IMR-90 (cell line): ENCODE data around the gene ZDHHC1. TPM values are rescaled to one million over a fixed set of nuclear protein-coding genes. Genes with fewer than 3 reads are reported as not detected.
A peak's percentile ranks its signal among the peaks of the same experiment; 100 is the strongest.

ENCODE experiments used
- ATAC-seq: fragments of 200-7000 bp; cut with Tn5 transposase; 2 replicates; pipeline ENCODE4 v1.9.1; 2020; ENCODE audit warnings: low read depth, mild to moderate bottlenecking, moderate library complexity
- BruUV-seq: library from RNA; stranded (reverse); fragments of 400-500 nt; replicated peaks from 2 replicates; lab custom pipeline; 2021; lab: Mats Ljungman, UMichigan
- CTCF ChIA-PET: fragments of 300-600 bp; formaldehyde crosslinking; extraction: SDS; loops from one replicate; lab custom pipeline; 2021; ENCODE audit warnings: antibody characterized with exemption; lab: Yijun Ruan, JAX
- POLR2A ChIA-PET: fragments of 300-600 bp; sonication (Branson Sonifier 250); formaldehyde crosslinking; loops from one replicate; lab custom pipeline; 2022; ENCODE audit warnings: antibody characterized with exemption; ENCODE audit not compliant: unreplicated experiment; lab: Charles Lee
- DNase-seq: peaks from one replicate; pipeline ENCODE4 v3.0.0; 2013
- H2AFZ ChIP-seq: replicated peaks from 2 replicates; pipeline ENCODE3; 2013; ENCODE audit warnings: low read length, mild to moderate bottlenecking; ENCODE audit not compliant: poor library complexity
- H2AK5ac ChIP-seq: 2 replicates; pipeline ENCODE4 v1.6.1; 2013; ENCODE audit warnings: low read depth, low read length, inconsistent platforms
- H2AK9ac ChIP-seq: replicated peaks from 2 replicates; pipeline ENCODE3; 2013; ENCODE audit warnings: mild to moderate bottlenecking, low read depth, low read length, moderate library complexity; ENCODE audit not compliant: poor library complexity
- H2BK120ac ChIP-seq: 2 replicates; pipeline ENCODE4 v1.6.1; 2013; ENCODE audit warnings: low read depth, low read length, inconsistent platforms
- H2BK15ac ChIP-seq: 3 replicates; pipeline ENCODE4 v1.6.1; 2013; ENCODE audit warnings: low read depth, low read length, inconsistent platforms
- H2BK20ac ChIP-seq: 2 replicates; pipeline ENCODE4 v1.6.1; 2013; ENCODE audit warnings: low read depth, mild to moderate bottlenecking, inconsistent platforms, low read length, moderate library complexity
- H2BK5ac ChIP-seq: 2 replicates; pipeline ENCODE4 v1.6.1; 2013; ENCODE audit warnings: mild to moderate bottlenecking, low read depth, low read length, inconsistent platforms; ENCODE audit not compliant: poor library complexity, severe bottlenecking
- H3K14ac ChIP-seq: replicated peaks from 2 replicates; pipeline ENCODE4 v1.6.1; 2013; ENCODE audit warnings: low read depth, low read length, inconsistent platforms
- H3K18ac ChIP-seq: 2 replicates; pipeline ENCODE4 v1.6.1; 2013; ENCODE audit warnings: low read depth, low read length, control low read depth
- H3K23ac ChIP-seq: 2 replicates; pipeline ENCODE4 v1.6.1; 2013; ENCODE audit warnings: low read depth, low read length, inconsistent platforms
- H3K27ac ChIP-seq: 2 replicates; pipeline ENCODE4 v1.5.1; 2013; ENCODE audit warnings: mild to moderate bottlenecking, control low read depth, low read length; ENCODE audit not compliant: insufficient read depth
- H3K27me3 ChIP-seq: 2 replicates; pipeline ENCODE4 v1.6.1; 2013; ENCODE audit warnings: low read length; ENCODE audit not compliant: control insufficient read depth, insufficient read depth
- H3K36me3 ChIP-seq: 2 replicates; pipeline ENCODE4 v1.6.1; 2013; ENCODE audit warnings: low read length, mixed read lengths; ENCODE audit not compliant: control insufficient read depth, insufficient read depth
- H3K4ac ChIP-seq: 2 replicates; pipeline ENCODE4 v1.6.1; 2013; ENCODE audit warnings: low read depth, low read length, inconsistent platforms
- H3K4me1 ChIP-seq: 2 replicates; pipeline ENCODE4 v1.6.1; 2013; ENCODE audit warnings: low read length, mixed read lengths; ENCODE audit not compliant: control insufficient read depth, insufficient read depth
- H3K4me2 ChIP-seq: 2 replicates; pipeline ENCODE4 v1.6.1; 2013; ENCODE audit warnings: low read depth, mild to moderate bottlenecking, control low read depth, low read length, moderate library complexity
- H3K4me3 ChIP-seq: 2 replicates; pipeline ENCODE4 v1.5.1; 2013; ENCODE audit warnings: low read depth, mild to moderate bottlenecking, control low read depth, low read length, moderate library complexity; ENCODE audit not compliant: insufficient read depth
- H3K56ac ChIP-seq: 2 replicates; pipeline ENCODE4 v1.6.1; 2013; ENCODE audit warnings: low read length, inconsistent platforms; ENCODE audit not compliant: insufficient read depth; ENCODE audit errors: extremely low read depth
- H3K79me1 ChIP-seq, 2 experiments: 2 replicates each; pipeline ENCODE4 v1.6.1; 2013; ENCODE audit warnings: low read length in 2 of 2, inconsistent platforms in 1 of 2, low read depth in 1 of 2
- H3K9ac ChIP-seq: 2 replicates; pipeline ENCODE4 v1.6.1; 2013; ENCODE audit warnings: low read depth, low read length, control low read depth
- H3K9me1 ChIP-seq: 2 replicates; pipeline ENCODE4 v1.6.1; 2013; ENCODE audit warnings: low read length, inconsistent platforms; ENCODE audit not compliant: insufficient read depth
- H3K9me3 ChIP-seq: 2 replicates; pipeline ENCODE4 v1.6.1; 2013; ENCODE audit warnings: low read length; ENCODE audit not compliant: control insufficient read depth, insufficient read depth
- H4K20me1 ChIP-seq: 2 replicates; pipeline ENCODE4 v1.6.1; 2013; ENCODE audit warnings: low read length, inconsistent platforms; ENCODE audit not compliant: insufficient read depth
- H4K5ac ChIP-seq: 2 replicates; pipeline ENCODE4 v1.6.1; 2013; ENCODE audit warnings: mild to moderate bottlenecking, low read depth, low read length, control low read depth
- H4K8ac ChIP-seq, 2 experiments: 2 replicates each; pipeline ENCODE4 v1.6.1; 2013; ENCODE audit warnings: low read depth in 2 of 2, low read length in 2 of 2, control low read depth in 1 of 2, inconsistent platforms in 1 of 2
- H4K91ac ChIP-seq: 2 replicates; pipeline ENCODE4 v1.6.1; 2013; ENCODE audit warnings: low read depth, low read length, inconsistent platforms; ENCODE audit not compliant: insufficient read depth
- MAFK ChIP-seq: IDR thresholded peaks from 2 replicates; pipeline ENCODE4 v1.6.1; 2012; ENCODE audit warnings: low read depth, low read length, improper control_type of control experiment
- MAZ ChIP-seq: IDR thresholded peaks from 2 replicates; pipeline ENCODE4 v1.6.1; 2012; ENCODE audit warnings: low read depth, mild to moderate bottlenecking, low read length, improper control_type of control experiment, moderate library complexity, borderline replicate concordance
- NFE2L2 ChIP-seq: fragments of 150-350 bp; IDR thresholded peaks from 2 replicates; pipeline ENCODE4 v1.6.1; 2016; ENCODE audit warnings: low read depth, mild to moderate bottlenecking, low read length
- POLR2A ChIP-seq: IDR thresholded peaks from 2 replicates; pipeline ENCODE4 v1.6.1; 2012; ENCODE audit warnings: mild to moderate bottlenecking, low read depth, low read length
- RAD21 ChIP-seq: IDR thresholded peaks from 2 replicates; pipeline ENCODE4 v1.6.1; 2012; ENCODE audit warnings: low read length, improper control_type of control experiment
- RCOR1 ChIP-seq: IDR thresholded peaks from 2 replicates; pipeline ENCODE4 v1.6.1; 2012; ENCODE audit warnings: mild to moderate bottlenecking, low read length, improper control_type of control experiment; ENCODE audit not compliant: insufficient replicate concordance
- RFX5 ChIP-seq: IDR thresholded peaks from 2 replicates; pipeline ENCODE4 v1.8.0; 2012; ENCODE audit warnings: low read depth, mild to moderate bottlenecking, low read length, moderate library complexity
- SMC3 ChIP-seq: fragments of 150-350 bp; IDR thresholded peaks from 2 replicates; pipeline ENCODE4 v1.6.1; 2016; ENCODE audit warnings: low read depth, mild to moderate bottlenecking, antibody characterized with exemption, low read length, moderate library complexity
- WGBS, 2 experiments: methylation state at CpG; one replicate each; pipeline versions ENCODE4 v1.1.5 to v1.1.7; 2013; ENCODE audit warnings: missing lambda C conversion rate in 2 of 2; ENCODE audit not compliant: insufficient read length in 1 of 2; ENCODE audit errors: extremely low coverage in 2 of 2; 5-methylcytosine and 5-hydroxymethylcytosine counted together
- dilution Hi-C: fragments of 300-500 bp; cut with HindIII; formaldehyde crosslinking; loops from one replicate; pipeline ENCODE4 v1.14.3; 2018; ENCODE audit warnings: low sequenced_read_pairs; ENCODE audit not compliant: unreplicated experiment
- in situ Hi-C: fragments of 300-500 bp; cut with MboI; formaldehyde crosslinking; loops from 3 replicates; pipeline ENCODE4 v1.14.3; 2019; ENCODE audit warnings: low sequenced_read_pairs, inconsistent platforms, mixed read lengths
- intact Hi-C: fragments of 100-400 bp; cut with micrococcal nuclease; formaldehyde crosslinking; loops from 2 replicates; pipeline ENCODE4 v1.10.0; 2022
- polyA plus RNA-seq, 3 experiments: library from polyadenylated mRNA; depleted of rRNA; stranded (reverse); fragments of >200 nt; gene quantifications; 2 replicates each; pipeline ENCODE4 v1.2.3, GENCODE V29; 2012; ENCODE audit warnings: low replicate concordance in 1 of 3
- total RNA-seq: library from RNA; depleted of rRNA; stranded (reverse); fragments of >200 nt; gene quantifications from 2 replicates; pipeline ENCODE4 v1.2.3, GENCODE V29; 2012

The ZDHHC1 gene
- total and polyA plus RNA-seq, 2 of the 4 experiments (the other 2 are of a cell fraction): 2.0 to 5.9 TPM

DNA sequence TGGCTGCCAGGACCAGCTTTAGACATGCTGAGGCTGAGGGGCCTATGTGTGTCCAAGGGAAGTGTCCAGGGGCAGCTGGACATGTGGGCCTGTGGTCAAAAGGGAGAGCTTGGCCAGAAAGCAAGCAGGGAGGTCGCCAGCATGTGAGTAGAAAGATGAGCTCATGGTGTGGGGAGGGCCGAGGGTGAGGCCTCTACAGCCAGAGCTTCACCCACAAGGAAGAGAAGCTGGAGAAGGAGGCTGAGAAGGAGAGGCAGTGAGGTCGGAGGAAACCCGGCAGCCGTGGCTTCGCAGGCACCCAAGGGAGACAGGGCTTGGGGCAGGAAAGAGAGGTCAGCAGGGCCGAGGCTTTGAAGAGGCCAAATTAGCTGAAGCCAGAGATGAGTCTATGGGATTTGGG is 10.7 kb upstream of the ZDHHC1 start:
- no peak overlapping the region for H3K27ac ChIP-seq
- in situ Hi-C loops: no loop called here
- no TSS peak for BruUV-seq

More for the DNA sequence above, 10.7 kb upstream of the ZDHHC1 start:
- H2BK20ac ChIP-seq: no peak overlapping the region
- no peaks in the 10 kb centered on the region for H3K79me1 ChIP-seq
- H4K20me1 ChIP-seq: peaks cover 10% of the 10 kb centered on the region; the same call in 1 of the 2 replicates
- H3K4ac ChIP-seq: no peak overlapping the region
- no peaks in the 10 kb centered on the region for H3K9me3 ChIP-seq
- WGBS, 2 experiments: 65% methylated on average over 6 of the region's 7 CpGs; no CpG with 5 or more reads in 1 of the 2 experiments
- H3K4me3 ChIP-seq: no peak overlapping the region
- peaks cover 5% of the 10 kb centered on the region; the same call in 1 of the 2 replicates for H3K4me1 ChIP-seq
- no peak overlapping the region for H3K4me2 ChIP-seq
- dilution Hi-C loops: no loop called here
- no peak overlapping the region for H2BK120ac ChIP-seq
- no peak for DNase-seq
- H3K9ac ChIP-seq: no peak overlapping the region
- no peak overlapping the region for H4K5ac ChIP-seq
- no peak overlapping the region for H4K8ac ChIP-seq
- H2AK9ac ChIP-seq: peak overlapping the region; percentile 79
- H2AK5ac ChIP-seq: no peak overlapping the region
- no peaks in the 10 kb centered on the region for H3K36me3 ChIP-seq
- CTCF ChIA-PET: interaction anchor here (0.6 to 1.7 kb wide), 4 partner anchors 10 to 1316 kb away, joined by 3 to 6 read pairs (median 4); no protein-coding TSS in a partner anchor
- H3K27me3 ChIP-seq: peaks cover 59% of the 10 kb centered on the region
- intact Hi-C loops: loop anchor here (5.0 kb wide), 1 partner anchor 165 kb away; no protein-coding TSS in a partner anchor
- no peak for TF ChIP-seq MAZ
- TF ChIP-seq MAFK: no peak
- no peak for TF ChIP-seq RAD21
- TF ChIP-seq RCOR1: no peak
- no peak for TF ChIP-seq POLR2A
- TF ChIP-seq NFE2L2: no peak
- TF ChIP-seq SMC3: no peak
- TF ChIP-seq RFX5: no peak
- no peak overlapping the region for H2BK15ac ChIP-seq
- POLR2A ChIA-PET: interaction anchor here (0.6 kb wide), 1 partner anchor 10 kb away, joined by 3 read pairs; the partner anchor contains the start of gene ZDHHC1
- H3K18ac ChIP-seq: no peak overlapping the region
- H4K91ac ChIP-seq: no peak overlapping the region
- H2AFZ ChIP-seq: no peak overlapping the region
- ATAC-seq: no peak
- peaks cover 3% of the 10 kb centered on the region; the same call in 1 of the 2 replicates for H3K9me1 ChIP-seq
- no peak overlapping the region for H3K23ac ChIP-seq
- H3K14ac ChIP-seq: no peak overlapping the region
- H3K56ac ChIP-seq: no peak overlapping the region
- H2BK5ac ChIP-seq: no peak overlapping the region
